Body of pancreas (tissue), 4 donors: ENCODE results near the gene MYL7.

Experiments
- POLR2A ChIP-seq, 3 donors: fragments of 450-650 bp; IDR thresholded peaks; one replicate each; pipeline ENCODE4 v1.6.1; 2016; ENCODE audit warnings: antibody characterized with exemption in 3 of 3, mild to moderate bottlenecking in 2 of 3
- TF ChIP-seq, protein P1 (sequence below), 7 experiments: fragments of 450-650 bp in 4 of 7; fragments of 200-600 bp in 3 of 7; sonication (generic) in 3 of 7; IDR thresholded peaks; one replicate each; pipeline ENCODE4 v1.5.1; 2016 to 2019; ENCODE audit warnings: antibody characterized with exemption in 7 of 7

DNA sequence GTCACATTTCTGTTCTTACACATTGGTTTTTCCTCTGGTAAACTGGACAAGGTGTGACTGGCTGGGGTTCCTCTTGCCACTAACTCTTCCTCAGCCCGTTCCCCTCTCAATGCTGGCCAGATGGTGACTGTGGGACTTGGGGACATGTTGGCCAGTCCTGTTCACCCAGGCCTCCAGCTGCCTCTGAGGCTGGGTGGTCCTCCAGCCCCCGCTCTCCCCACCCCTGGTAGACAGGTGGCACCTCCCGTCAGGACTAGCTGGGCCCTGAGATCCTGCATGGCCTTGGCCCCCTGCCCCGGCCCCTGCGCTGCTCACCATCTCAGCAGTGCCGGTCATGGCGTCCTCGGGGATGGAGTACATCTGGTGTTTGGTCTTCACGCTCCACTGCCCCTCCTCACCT, 10.8 kb upstream of the MYL7 start:
- TF ChIP-seq, protein P1, sequence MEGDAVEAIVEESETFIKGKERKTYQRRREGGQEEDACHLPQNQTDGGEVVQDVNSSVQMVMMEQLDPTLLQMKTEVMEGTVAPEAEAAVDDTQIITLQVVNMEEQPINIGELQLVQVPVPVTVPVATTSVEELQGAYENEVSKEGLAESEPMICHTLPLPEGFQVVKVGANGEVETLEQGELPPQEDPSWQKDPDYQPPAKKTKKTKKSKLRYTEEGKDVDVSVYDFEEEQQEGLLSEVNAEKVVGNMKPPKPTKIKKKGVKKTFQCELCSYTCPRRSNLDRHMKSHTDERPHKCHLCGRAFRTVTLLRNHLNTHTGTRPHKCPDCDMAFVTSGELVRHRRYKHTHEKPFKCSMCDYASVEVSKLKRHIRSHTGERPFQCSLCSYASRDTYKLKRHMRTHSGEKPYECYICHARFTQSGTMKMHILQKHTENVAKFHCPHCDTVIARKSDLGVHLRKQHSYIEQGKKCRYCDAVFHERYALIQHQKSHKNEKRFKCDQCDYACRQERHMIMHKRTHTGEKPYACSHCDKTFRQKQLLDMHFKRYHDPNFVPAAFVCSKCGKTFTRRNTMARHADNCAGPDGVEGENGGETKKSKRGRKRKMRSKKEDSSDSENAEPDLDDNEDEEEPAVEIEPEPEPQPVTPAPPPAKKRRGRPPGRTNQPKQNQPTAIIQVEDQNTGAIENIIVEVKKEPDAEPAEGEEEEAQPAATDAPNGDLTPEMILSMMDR (IDR thresholded peaks at IDR 0.05): no peak
- TF ChIP-seq POLR2A (IDR thresholded peaks at IDR 0.05): no peak
